IMR-90 (cell line): Measurements from ENCODE around the gene DCAF11. TPM values are rescaled to one million over a fixed set of nuclear protein-coding genes. Genes with fewer than 3 reads are reported as not detected.

Experiments used
- ATAC-seq: fragments of 200-7000 bp; cut with Tn5 transposase; 2 replicates; pipeline ENCODE4 v1.9.1; 2020; ENCODE audit warnings: low read depth, mild to moderate bottlenecking, moderate library complexity
- BruUV-seq: library from RNA; stranded (reverse); fragments of 400-500 nt; replicated peaks from 2 replicates; lab custom pipeline; 2021; lab: Mats Ljungman, UMichigan
- CTCF ChIA-PET: fragments of 300-600 bp; formaldehyde crosslinking; extraction: SDS; loops from one replicate; lab custom pipeline; 2021; ENCODE audit warnings: antibody characterized with exemption; lab: Yijun Ruan, JAX
- POLR2A ChIA-PET: fragments of 300-600 bp; sonication (Branson Sonifier 250); formaldehyde crosslinking; loops from one replicate; lab custom pipeline; 2022; ENCODE audit warnings: antibody characterized with exemption; ENCODE audit not compliant: unreplicated experiment; lab: Charles Lee
- DNase-seq: peaks from one replicate; pipeline ENCODE4 v3.0.0; 2013
- H2AFZ ChIP-seq: replicated peaks from 2 replicates; pipeline ENCODE3; 2013; ENCODE audit warnings: low read length, mild to moderate bottlenecking; ENCODE audit not compliant: poor library complexity
- H2AK5ac ChIP-seq: 2 replicates; pipeline ENCODE4 v1.6.1; 2013; ENCODE audit warnings: low read depth, low read length, inconsistent platforms
- H2AK9ac ChIP-seq: replicated peaks from 2 replicates; pipeline ENCODE3; 2013; ENCODE audit warnings: mild to moderate bottlenecking, low read depth, low read length, moderate library complexity; ENCODE audit not compliant: poor library complexity
- H2BK120ac ChIP-seq: 2 replicates; pipeline ENCODE4 v1.6.1; 2013; ENCODE audit warnings: low read depth, low read length, inconsistent platforms
- H2BK15ac ChIP-seq: 3 replicates; pipeline ENCODE4 v1.6.1; 2013; ENCODE audit warnings: low read depth, low read length, inconsistent platforms
- H2BK20ac ChIP-seq: 2 replicates; pipeline ENCODE4 v1.6.1; 2013; ENCODE audit warnings: low read depth, mild to moderate bottlenecking, inconsistent platforms, low read length, moderate library complexity
- H2BK5ac ChIP-seq: 2 replicates; pipeline ENCODE4 v1.6.1; 2013; ENCODE audit warnings: mild to moderate bottlenecking, low read depth, low read length, inconsistent platforms; ENCODE audit not compliant: poor library complexity, severe bottlenecking
- H3K14ac ChIP-seq: replicated peaks from 2 replicates; pipeline ENCODE4 v1.6.1; 2013; ENCODE audit warnings: low read depth, low read length, inconsistent platforms
- H3K18ac ChIP-seq: 2 replicates; pipeline ENCODE4 v1.6.1; 2013; ENCODE audit warnings: low read depth, low read length, control low read depth
- H3K23ac ChIP-seq: 2 replicates; pipeline ENCODE4 v1.6.1; 2013; ENCODE audit warnings: low read depth, low read length, inconsistent platforms
- H3K27ac ChIP-seq: 2 replicates; pipeline ENCODE4 v1.5.1; 2013; ENCODE audit warnings: mild to moderate bottlenecking, control low read depth, low read length; ENCODE audit not compliant: insufficient read depth
- H3K27me3 ChIP-seq: 2 replicates; pipeline ENCODE4 v1.6.1; 2013; ENCODE audit warnings: low read length; ENCODE audit not compliant: control insufficient read depth, insufficient read depth
- H3K36me3 ChIP-seq: 2 replicates; pipeline ENCODE4 v1.6.1; 2013; ENCODE audit warnings: low read length, mixed read lengths; ENCODE audit not compliant: control insufficient read depth, insufficient read depth
- H3K4ac ChIP-seq: 2 replicates; pipeline ENCODE4 v1.6.1; 2013; ENCODE audit warnings: low read depth, low read length, inconsistent platforms
- H3K4me1 ChIP-seq: 2 replicates; pipeline ENCODE4 v1.6.1; 2013; ENCODE audit warnings: low read length, mixed read lengths; ENCODE audit not compliant: control insufficient read depth, insufficient read depth
- H3K4me2 ChIP-seq: 2 replicates; pipeline ENCODE4 v1.6.1; 2013; ENCODE audit warnings: low read depth, mild to moderate bottlenecking, control low read depth, low read length, moderate library complexity
- H3K4me3 ChIP-seq: 2 replicates; pipeline ENCODE4 v1.5.1; 2013; ENCODE audit warnings: low read depth, mild to moderate bottlenecking, control low read depth, low read length, moderate library complexity; ENCODE audit not compliant: insufficient read depth
- H3K56ac ChIP-seq: 2 replicates; pipeline ENCODE4 v1.6.1; 2013; ENCODE audit warnings: low read length, inconsistent platforms; ENCODE audit not compliant: insufficient read depth; ENCODE audit errors: extremely low read depth
- H3K79me1 ChIP-seq, 2 experiments: 2 replicates each; pipeline ENCODE4 v1.6.1; 2013; ENCODE audit warnings: low read length in 2 of 2, inconsistent platforms in 1 of 2, low read depth in 1 of 2
- H3K9ac ChIP-seq: 2 replicates; pipeline ENCODE4 v1.6.1; 2013; ENCODE audit warnings: low read depth, low read length, control low read depth
- H3K9me1 ChIP-seq: 2 replicates; pipeline ENCODE4 v1.6.1; 2013; ENCODE audit warnings: low read length, inconsistent platforms; ENCODE audit not compliant: insufficient read depth
- H3K9me3 ChIP-seq: 2 replicates; pipeline ENCODE4 v1.6.1; 2013; ENCODE audit warnings: low read length; ENCODE audit not compliant: control insufficient read depth, insufficient read depth
- H4K20me1 ChIP-seq: 2 replicates; pipeline ENCODE4 v1.6.1; 2013; ENCODE audit warnings: low read length, inconsistent platforms; ENCODE audit not compliant: insufficient read depth
- H4K5ac ChIP-seq: 2 replicates; pipeline ENCODE4 v1.6.1; 2013; ENCODE audit warnings: mild to moderate bottlenecking, low read depth, low read length, control low read depth
- H4K8ac ChIP-seq, 2 experiments: 2 replicates each; pipeline ENCODE4 v1.6.1; 2013; ENCODE audit warnings: low read depth in 2 of 2, low read length in 2 of 2, control low read depth in 1 of 2, inconsistent platforms in 1 of 2
- H4K91ac ChIP-seq: 2 replicates; pipeline ENCODE4 v1.6.1; 2013; ENCODE audit warnings: low read depth, low read length, inconsistent platforms; ENCODE audit not compliant: insufficient read depth
- BHLHE40 ChIP-seq: fragments of 150-350 bp; IDR thresholded peaks from 2 replicates; pipeline ENCODE4 v1.6.1; 2016; ENCODE audit warnings: mild to moderate bottlenecking, low read depth, low read length
- CEBPB ChIP-seq: IDR thresholded peaks from 2 replicates; pipeline ENCODE4 v1.6.1; 2012; ENCODE audit warnings: low read depth, low read length, improper control_type of control experiment
- CHD1 ChIP-seq: IDR thresholded peaks from 2 replicates; pipeline ENCODE4 v1.6.1; 2012; ENCODE audit warnings: low read depth, low read length, improper control_type of control experiment
- FOS ChIP-seq: fragments of 150-350 bp; IDR thresholded peaks from 2 replicates; pipeline ENCODE4 v1.6.1; 2016; ENCODE audit warnings: low read depth, low read length
- MAFK ChIP-seq: IDR thresholded peaks from 2 replicates; pipeline ENCODE4 v1.6.1; 2012; ENCODE audit warnings: low read depth, low read length, improper control_type of control experiment
- MAZ ChIP-seq: IDR thresholded peaks from 2 replicates; pipeline ENCODE4 v1.6.1; 2012; ENCODE audit warnings: low read depth, mild to moderate bottlenecking, low read length, improper control_type of control experiment, moderate library complexity, borderline replicate concordance
- MXI1 ChIP-seq: IDR thresholded peaks from 2 replicates; pipeline ENCODE4 v1.6.1; 2012; ENCODE audit warnings: low read depth, mild to moderate bottlenecking, low read length, moderate library complexity, borderline replicate concordance
- NFE2L2 ChIP-seq: fragments of 150-350 bp; IDR thresholded peaks from 2 replicates; pipeline ENCODE4 v1.6.1; 2016; ENCODE audit warnings: low read depth, mild to moderate bottlenecking, low read length
- POLR2A ChIP-seq: IDR thresholded peaks from 2 replicates; pipeline ENCODE4 v1.6.1; 2012; ENCODE audit warnings: mild to moderate bottlenecking, low read depth, low read length
- RAD21 ChIP-seq: IDR thresholded peaks from 2 replicates; pipeline ENCODE4 v1.6.1; 2012; ENCODE audit warnings: low read length, improper control_type of control experiment
- RCOR1 ChIP-seq: IDR thresholded peaks from 2 replicates; pipeline ENCODE4 v1.6.1; 2012; ENCODE audit warnings: mild to moderate bottlenecking, low read length, improper control_type of control experiment; ENCODE audit not compliant: insufficient replicate concordance
- RFX5 ChIP-seq: IDR thresholded peaks from 2 replicates; pipeline ENCODE4 v1.8.0; 2012; ENCODE audit warnings: low read depth, mild to moderate bottlenecking, low read length, moderate library complexity
- SMC3 ChIP-seq: fragments of 150-350 bp; IDR thresholded peaks from 2 replicates; pipeline ENCODE4 v1.6.1; 2016; ENCODE audit warnings: low read depth, mild to moderate bottlenecking, antibody characterized with exemption, low read length, moderate library complexity
- WGBS, 2 experiments: methylation state at CpG; one replicate each; pipeline versions ENCODE4 v1.1.5 to v1.1.7; 2013; ENCODE audit warnings: missing lambda C conversion rate in 2 of 2; ENCODE audit not compliant: insufficient read length in 1 of 2; ENCODE audit errors: extremely low coverage in 2 of 2; 5-methylcytosine and 5-hydroxymethylcytosine counted together
- dilution Hi-C: fragments of 300-500 bp; cut with HindIII; formaldehyde crosslinking; loops from one replicate; pipeline ENCODE4 v1.14.3; 2018; ENCODE audit warnings: low sequenced_read_pairs; ENCODE audit not compliant: unreplicated experiment
- in situ Hi-C: fragments of 300-500 bp; cut with MboI; formaldehyde crosslinking; loops from 3 replicates; pipeline ENCODE4 v1.14.3; 2019; ENCODE audit warnings: low sequenced_read_pairs, inconsistent platforms, mixed read lengths
- intact Hi-C: fragments of 100-400 bp; cut with micrococcal nuclease; formaldehyde crosslinking; loops from 2 replicates; pipeline ENCODE4 v1.10.0; 2022
- polyA plus RNA-seq, 3 experiments: library from polyadenylated mRNA; depleted of rRNA; stranded (reverse); fragments of >200 nt; gene quantifications; 2 replicates each; pipeline ENCODE4 v1.2.3, GENCODE V29; 2012; ENCODE audit warnings: low replicate concordance in 1 of 3
- total RNA-seq: library from RNA; depleted of rRNA; stranded (reverse); fragments of >200 nt; gene quantifications from 2 replicates; pipeline ENCODE4 v1.2.3, GENCODE V29; 2012
- TF ChIP-seq, protein P1 (sequence below): fragments of 150-350 bp; IDR thresholded peaks from 2 replicates; pipeline ENCODE4 v1.6.1; 2016; ENCODE audit warnings: low read depth, mild to moderate bottlenecking, low read length, moderate library complexity, borderline replicate concordance
- TF ChIP-seq, protein P2 (sequence below): conservative IDR thresholded peaks from 2 replicates; pipeline ENCODE4 v1.5.1; 2012; ENCODE audit warnings: mild to moderate bottlenecking, low read depth, low read length, improper control_type of control experiment
- TF ChIP-seq, protein P3 (sequence below): fragments of 150-350 bp; IDR thresholded peaks from 2 replicates; pipeline ENCODE4 v1.6.1; 2017; ENCODE audit warnings: mild to moderate bottlenecking, antibody characterized with exemption, low read length, low read depth

Gene DCAF11
- total and polyA plus RNA-seq, 2 of the 4 experiments (the other 2 are of a cell fraction): 21.0 to 52.0 TPM

DNA sequence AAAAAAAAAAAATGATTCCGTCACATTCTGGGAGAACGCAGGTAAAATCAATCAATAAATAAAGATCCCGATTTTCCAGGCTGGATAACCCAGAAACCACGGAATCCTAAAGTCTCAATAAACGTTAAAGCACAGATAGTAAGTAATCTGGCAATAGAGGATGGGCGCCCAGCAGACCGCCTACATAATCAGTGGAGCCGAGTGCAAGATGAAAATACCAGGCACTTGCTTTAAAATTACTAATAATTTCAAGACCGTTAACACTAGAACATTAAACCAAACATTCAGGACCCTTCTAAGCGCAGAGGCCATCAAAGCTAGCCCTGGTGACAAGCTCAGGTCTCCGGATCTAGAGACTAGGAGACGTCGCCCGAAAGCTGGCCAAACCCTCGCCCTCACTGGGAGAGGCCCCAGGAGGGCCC lies 1.2 kb upstream of the DCAF11 start:
- Histone ChIP-seq H4K5ac (peak overlapping the region; percentile 41), H2BK120ac (peak overlapping the region; percentile 86), H2AFZ (peak overlapping the region; percentile 98), H2AK9ac (peak overlapping the region; percentile 99), H4K8ac (peak overlapping the region; percentile 94 to 99), H3K9ac (peak overlapping the region; percentile 76), H3K27me3 (no peaks in the 10 kb centered on the region), H3K56ac (peak overlapping the region; percentile 94), H2BK15ac (peak overlapping the region; percentile 33; the same call in 1 of the 3 replicates), H3K18ac (peak overlapping the region; percentile 38), H3K4me2 (peak overlapping the region; percentile 73), H4K20me1 (no peaks in the 10 kb centered on the region), H3K23ac (peak overlapping the region; percentile 95), H2BK20ac (peak overlapping the region; percentile 76), H2AK5ac (peak overlapping the region; percentile 72), H3K14ac (peak overlapping the region; percentile 78), H3K79me1 (peaks cover 10 to 16% of the 10 kb centered on the region in 2 experiments; a peak in 2 of 4 replicates), H3K27ac (peak overlapping the region; percentile 87), H3K36me3 (peaks cover 4% of the 10 kb centered on the region; the same call in 1 of the 2 replicates), H3K4me1 (peaks cover 3% of the 10 kb centered on the region; the same call in 1 of the 2 replicates), H3K9me3 (no peaks in the 10 kb centered on the region), H3K4ac (peak overlapping the region; percentile 97), H2BK5ac (peak overlapping the region; percentile 90), H4K91ac (peak overlapping the region; percentile 98), H3K9me1 (peaks cover 8% of the 10 kb centered on the region; the same call in 1 of the 2 replicates), H3K4me3 (peak overlapping the region; percentile 69)
- TSS peak; percentile 90 for BruUV-seq
- intact Hi-C loops: no loop called here
- in situ Hi-C loops: no loop called here
- DNase-seq (no peak), ATAC-seq (no peak; the same call in 1 of the 2 replicates)
- dilution Hi-C loops: no loop called here
- CTCF ChIA-PET: interaction anchor here (0.7 to 1.8 kb wide), 2 partner anchors 23 to 55 kb away, joined by 4 to 7 read pairs; no protein-coding TSS in a partner anchor
- TF ChIP-seq, protein P1, sequence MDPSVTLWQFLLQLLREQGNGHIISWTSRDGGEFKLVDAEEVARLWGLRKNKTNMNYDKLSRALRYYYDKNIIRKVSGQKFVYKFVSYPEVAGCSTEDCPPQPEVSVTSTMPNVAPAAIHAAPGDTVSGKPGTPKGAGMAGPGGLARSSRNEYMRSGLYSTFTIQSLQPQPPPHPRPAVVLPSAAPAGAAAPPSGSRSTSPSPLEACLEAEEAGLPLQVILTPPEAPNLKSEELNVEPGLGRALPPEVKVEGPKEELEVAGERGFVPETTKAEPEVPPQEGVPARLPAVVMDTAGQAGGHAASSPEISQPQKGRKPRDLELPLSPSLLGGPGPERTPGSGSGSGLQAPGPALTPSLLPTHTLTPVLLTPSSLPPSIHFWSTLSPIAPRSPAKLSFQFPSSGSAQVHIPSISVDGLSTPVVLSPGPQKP: no peak
- TF ChIP-seq POLR2A: no peak
- no peak for TF ChIP-seq MAFK
- no peak for TF ChIP-seq MAZ
- no peak for TF ChIP-seq CHD1
- no peak for TF ChIP-seq RCOR1
- no peak for TF ChIP-seq BHLHE40
- no peak for TF ChIP-seq FOS
- no peak for TF ChIP-seq NFE2L2
- no peak for TF ChIP-seq MXI1
- no peak for TF ChIP-seq RAD21
- TF ChIP-seq RFX5: no peak
- TF ChIP-seq CEBPB: no peak
- TF ChIP-seq, protein P2, sequence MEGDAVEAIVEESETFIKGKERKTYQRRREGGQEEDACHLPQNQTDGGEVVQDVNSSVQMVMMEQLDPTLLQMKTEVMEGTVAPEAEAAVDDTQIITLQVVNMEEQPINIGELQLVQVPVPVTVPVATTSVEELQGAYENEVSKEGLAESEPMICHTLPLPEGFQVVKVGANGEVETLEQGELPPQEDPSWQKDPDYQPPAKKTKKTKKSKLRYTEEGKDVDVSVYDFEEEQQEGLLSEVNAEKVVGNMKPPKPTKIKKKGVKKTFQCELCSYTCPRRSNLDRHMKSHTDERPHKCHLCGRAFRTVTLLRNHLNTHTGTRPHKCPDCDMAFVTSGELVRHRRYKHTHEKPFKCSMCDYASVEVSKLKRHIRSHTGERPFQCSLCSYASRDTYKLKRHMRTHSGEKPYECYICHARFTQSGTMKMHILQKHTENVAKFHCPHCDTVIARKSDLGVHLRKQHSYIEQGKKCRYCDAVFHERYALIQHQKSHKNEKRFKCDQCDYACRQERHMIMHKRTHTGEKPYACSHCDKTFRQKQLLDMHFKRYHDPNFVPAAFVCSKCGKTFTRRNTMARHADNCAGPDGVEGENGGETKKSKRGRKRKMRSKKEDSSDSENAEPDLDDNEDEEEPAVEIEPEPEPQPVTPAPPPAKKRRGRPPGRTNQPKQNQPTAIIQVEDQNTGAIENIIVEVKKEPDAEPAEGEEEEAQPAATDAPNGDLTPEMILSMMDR: no peak
- TF ChIP-seq, protein P3, sequence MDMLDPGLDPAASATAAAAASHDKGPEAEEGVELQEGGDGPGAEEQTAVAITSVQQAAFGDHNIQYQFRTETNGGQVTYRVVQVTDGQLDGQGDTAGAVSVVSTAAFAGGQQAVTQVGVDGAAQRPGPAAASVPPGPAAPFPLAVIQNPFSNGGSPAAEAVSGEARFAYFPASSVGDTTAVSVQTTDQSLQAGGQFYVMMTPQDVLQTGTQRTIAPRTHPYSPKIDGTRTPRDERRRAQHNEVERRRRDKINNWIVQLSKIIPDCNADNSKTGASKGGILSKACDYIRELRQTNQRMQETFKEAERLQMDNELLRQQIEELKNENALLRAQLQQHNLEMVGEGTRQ: no peak
- TF ChIP-seq SMC3: no peak
- POLR2A ChIA-PET: interaction anchor here (1.8 kb wide), 1 partner anchor 33 kb away, joined by 6 read pairs; the partner anchor contains the start of gene PSME2
- 0% methylated on average over 7 of the region's 15 CpGs; no CpG with 5 or more reads in 1 of the 2 experiments for WGBS, 2 experiments
